Heart left ventricle (tissue), 13 donors: Measurements from ENCODE around the gene KIF5B.
"Not testable (repeated sequence)": the region's sequence is repeated elsewhere in the genome, so short reads cannot be mapped to it uniquely, and the experiment has no call there.

Experiments
- CTCF ChIP-seq, 12 donors: fragments of 200-600 bp; sonication (generic) in 4 of 12; IDR thresholded peaks; one replicate each; pipeline versions ENCODE4 v1.5.0 to v1.8.0; 2018 to 2022; ENCODE audit warnings: antibody characterized with exemption in 12 of 12, mild to moderate bottlenecking in 5 of 12
- POLR2A ChIP-seq, 2 donors: fragments of 450-650 bp; IDR thresholded peaks; one replicate each; pipeline ENCODE4 v1.6.1; 2017; ENCODE audit warnings: antibody characterized with exemption in 2 of 2, mild to moderate bottlenecking in 2 of 2, moderate library complexity in 2 of 2
- donor health status: ischemic (EF 13 %, LVEDD 7.1; RV severe dilation, severe dysfunction).
- donor health status: DM: no; HTN: yes; CAD: no.
- donor health status: DM: no; HTN: no; CAD: no.
- donor health status: ischemic (EF 25% LVEDD 6.9; RV normal size, moderate dysfunction).
- donor health status: ischemic (EF 25% LVEDD 5.7; RV mildly dilated, moderate dysfunction).
- donor health status: ischemic (EF 35%, LVEDD 5.7; RV mildly dilated, moderate dysfunction).
- donor health status: nonischemic (EF 11% LVEDD 7.7; RV severe dilation, severe dysfunction).
- donor health status: DM: yes; HTN: yes; CAD: no.
- donor health status: PGD.
- donor health status: ischemic (EF 29% LVEDD 5.4; RV normal size, mild dysfunction).
- donor health status: nonischemic (EF 23%, LVEDD 6.1; RV moderate dilation, normal function).

- not testable (repeated sequence) for TF ChIP-seq CTCF, POLR2A (IDR thresholded peaks at IDR 0.05)
Measured at GRCh38 chr10:32098566-32099259, 42.5 kb upstream of the KIF5B start.
